Mesodermal cell (in vitro differentiated cells): ENCODE measurements around the gene FSIP1.

Source experiments
- H3K27ac ChIP-seq: 2 replicates; pipeline ENCODE4 v1.7.0; 2013; ENCODE audit warnings: mild to moderate bottlenecking, low read depth, low read length, moderate library complexity; ENCODE audit not compliant: severe bottlenecking
- H3K36me3 ChIP-seq: 2 replicates; pipeline ENCODE4 v1.7.1; 2013; ENCODE audit warnings: mild to moderate bottlenecking, low read length, moderate library complexity; ENCODE audit not compliant: control insufficient read depth, insufficient read depth
- H3K4me1 ChIP-seq: one replicate; pipeline ENCODE4 v1.7.1; 2013; ENCODE audit warnings: mild to moderate bottlenecking, low read length; ENCODE audit not compliant: insufficient read depth, control insufficient read depth, poor library complexity, severe bottlenecking
- H3K4me3 ChIP-seq: 2 replicates; pipeline ENCODE4 v1.7.0; 2013; ENCODE audit warnings: low read length, control low read depth, mild to moderate bottlenecking; ENCODE audit not compliant: insufficient read depth, poor library complexity, severe bottlenecking; ENCODE audit errors: extremely low read depth
- H3K9me3 ChIP-seq: 2 replicates; pipeline ENCODE4 v1.7.1; 2013; ENCODE audit warnings: mild to moderate bottlenecking, low read length, moderate library complexity; ENCODE audit not compliant: control insufficient read depth
- WGBS, 2 experiments: methylation state at CpG; one replicate each; pipeline ENCODE4 v1.1.5; 2013; ENCODE audit warnings: missing lambda C conversion rate in 2 of 2; ENCODE audit not compliant: insufficient coverage in 2 of 2; 5-methylcytosine and 5-hydroxymethylcytosine counted together

FSIP1 gene

DNA sequence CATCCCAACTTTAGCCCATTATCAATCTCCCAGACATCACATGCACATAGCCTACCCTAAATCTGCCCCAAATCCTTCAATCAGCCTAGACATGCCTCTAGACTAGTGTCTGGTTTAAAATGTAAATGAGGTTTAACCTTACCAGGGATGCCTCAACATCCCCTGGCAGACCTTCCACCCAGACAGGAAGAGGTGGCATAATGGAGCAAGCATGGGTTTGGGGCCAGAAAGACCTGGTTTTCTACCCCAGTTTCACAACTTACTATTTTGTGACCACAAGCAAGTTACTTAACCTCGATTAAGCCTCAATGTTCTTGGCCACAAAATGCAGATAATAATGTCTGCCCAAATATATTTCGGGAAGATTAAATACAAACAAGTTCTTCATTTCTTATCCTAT is 230.1 kb downstream of the FSIP1 start:
- Histone ChIP-seq H3K4me3 (no peak overlapping the region), H3K27ac (no peak overlapping the region), H3K9me3 (no peaks in the 10 kb centered on the region), H3K4me1 (no peaks in the 10 kb centered on the region), H3K36me3 (no peaks in the 10 kb centered on the region)
- 78 to 95% methylated on average over 1 to 2 of the region's 2 CpGs for WGBS, 2 experiments

GRCh38 chr15:39551476-39551875 is 231.2 kb downstream of the FSIP1 start:
- no peak overlapping the region for H3K27ac ChIP-seq
- H3K36me3 ChIP-seq: no peaks in the 10 kb centered on the region
- no peak overlapping the region for H3K4me3 ChIP-seq
- no CpG with 5 or more reads among the region's 2 CpGs for WGBS, 2 experiments
- no peaks in the 10 kb centered on the region for H3K4me1 ChIP-seq
- no peaks in the 10 kb centered on the region for H3K9me3 ChIP-seq
